Measurements from ENCODE around the gene RWDD2A. TPM values are rescaled to one million over a fixed set of nuclear protein-coding genes. Genes with fewer than 3 reads are reported as not detected.

The RWDD2A gene
- total RNA-seq, 1 experiment from 2014 or later = 4.0 TPM

GRCh38 chr6:83182114-83182513, 11.0 kb upstream of the RWDD2A start:
- Mint-ChIP-seq H3K9me3 (ENCODE audit: low read depth, unreplicated experiment) (no peaks in the 10 kb centered on the region), H3K4me3 (ENCODE audit: low read depth, unreplicated experiment) (no peak overlapping the region)

GRCh38 chr6:83183082-83183828, 9.9 kb upstream of the RWDD2A start:
- TF ChIP-seq CTCF (IDR thresholded peaks at IDR 0.05; ENCODE audit: unreplicated experiment) = no peak

More at GRCh38 chr6:83182114-83182513, 11.0 kb upstream of the RWDD2A start:
- Mint-ChIP-seq H3K27me3 (ENCODE audit: unreplicated experiment) (no peaks in the 10 kb centered on the region), H3K4me1 (ENCODE audit: low read depth, unreplicated experiment) (no peaks in the 10 kb centered on the region), H3K36me3 (ENCODE audit: insufficient read depth, unreplicated experiment) (peaks cover 47% of the 10 kb centered on the region), H3K27ac (ENCODE audit: unreplicated experiment) (no peak overlapping the region)
- BruUV-seq (replicated peaks) = no TSS peak
- no peak for DNase-seq
- intact Hi-C loops (cut with micrococcal nuclease; ENCODE audit: unreplicated experiment) = no loop called here
- TF ChIP-seq CTCF (IDR thresholded peaks at IDR 0.05; ENCODE audit: unreplicated experiment) = no peak
- CTCF ChIA-PET = no interaction called here

GRCh38 chr6:83185096-83185495, 8.1 kb upstream of the RWDD2A start:
- Mint-ChIP-seq H3K27ac (ENCODE audit: unreplicated experiment) (no peak overlapping the region), H3K36me3 (ENCODE audit: insufficient read depth, unreplicated experiment) (peaks cover 40% of the 10 kb centered on the region), H3K4me1 (ENCODE audit: low read depth, unreplicated experiment) (no peaks in the 10 kb centered on the region), H3K27me3 (ENCODE audit: unreplicated experiment) (no peaks in the 10 kb centered on the region), H3K4me3 (ENCODE audit: low read depth, unreplicated experiment) (no peak overlapping the region), H3K9me3 (ENCODE audit: low read depth, unreplicated experiment) (no peaks in the 10 kb centered on the region)
- no peak for DNase-seq
- no peak for TF ChIP-seq CTCF (IDR thresholded peaks at IDR 0.05; ENCODE audit: unreplicated experiment)
- CTCF ChIA-PET = no interaction called here
- intact Hi-C loops (cut with micrococcal nuclease; ENCODE audit: unreplicated experiment) = no loop called here
- BruUV-seq (replicated peaks) = no TSS peak

More at GRCh38 chr6:83183082-83183828, 9.9 kb upstream of the RWDD2A start:
- H3K4me1 Mint-ChIP-seq (ENCODE audit: low read depth, unreplicated experiment) = no peaks in the 10 kb centered on the region
- intact Hi-C loops (cut with micrococcal nuclease; ENCODE audit: unreplicated experiment) = no loop called here
- CTCF ChIA-PET = no interaction called here
- H3K9me3 Mint-ChIP-seq (ENCODE audit: low read depth, unreplicated experiment) = no peaks in the 10 kb centered on the region
- no peak overlapping the region for H3K4me3 Mint-ChIP-seq (ENCODE audit: low read depth, unreplicated experiment)
- H3K27me3 Mint-ChIP-seq (ENCODE audit: unreplicated experiment) = no peaks in the 10 kb centered on the region
- no peak overlapping the region for H3K27ac Mint-ChIP-seq (ENCODE audit: unreplicated experiment)
- H3K36me3 Mint-ChIP-seq (ENCODE audit: insufficient read depth, unreplicated experiment) = peaks cover 47% of the 10 kb centered on the region
- no peak for DNase-seq
- no TSS peak for BruUV-seq (replicated peaks)

- no TSS peak for BruUV-seq (replicated peaks)
- no peak overlapping the region for H3K27ac Mint-ChIP-seq (ENCODE audit: unreplicated experiment)
- TF ChIP-seq CTCF (IDR thresholded peaks at IDR 0.05; ENCODE audit: unreplicated experiment) = no peak
- H3K36me3 Mint-ChIP-seq (ENCODE audit: insufficient read depth, unreplicated experiment) = peaks cover 52% of the 10 kb centered on the region
- no peaks in the 10 kb centered on the region for H3K27me3 Mint-ChIP-seq (ENCODE audit: unreplicated experiment)
- H3K4me1 Mint-ChIP-seq (ENCODE audit: low read depth, unreplicated experiment) = no peaks in the 10 kb centered on the region
- CTCF ChIA-PET = no interaction called here
- H3K4me3 Mint-ChIP-seq (ENCODE audit: low read depth, unreplicated experiment) = no peak overlapping the region
- no peak for DNase-seq
- H3K9me3 Mint-ChIP-seq (ENCODE audit: low read depth, unreplicated experiment) = no peaks in the 10 kb centered on the region
- intact Hi-C loops (cut with micrococcal nuclease; ENCODE audit: unreplicated experiment) = no loop called here
Measured at GRCh38 chr6:83188501-83188900, 4.7 kb upstream of the RWDD2A start.
